DND-41 (cell line): ENCODE data around the gene FKBP14.

ENCODE experiments used
- ATAC-seq: fragments of 200-7000 bp; cut with Tn5 transposase; 3 replicates; pipeline ENCODE4 v1.9.1; 2021; ENCODE audit warnings: low read depth; ENCODE audit not compliant: insufficient read depth
- DNase-seq: peaks from one replicate; pipeline ENCODE4 v3.0.0-alpha.2; 2020
- H2AFZ ChIP-seq: 2 replicates; pipeline ENCODE4 v1.6.0; 2012; ENCODE audit warnings: low read depth, low read length
- H3K27ac ChIP-seq: 2 replicates; pipeline ENCODE4 v1.5.1; 2012; ENCODE audit warnings: low read length, inconsistent platforms
- H3K27me3 ChIP-seq: fragments of 200-600 bp; sonication (generic); 2 replicates; pipeline ENCODE4 v1.6.0; 2012; ENCODE audit warnings: low read length, mild to moderate bottlenecking, inconsistent platforms; ENCODE audit not compliant: insufficient read depth, poor library complexity
- H3K36me3 ChIP-seq: 2 replicates; pipeline ENCODE4 v1.5.1; 2012; ENCODE audit warnings: low read length, inconsistent platforms; ENCODE audit not compliant: insufficient read depth
- H3K4me1 ChIP-seq: 2 replicates; pipeline ENCODE4 v1.5.1; 2012; ENCODE audit warnings: mild to moderate bottlenecking, low read length; ENCODE audit not compliant: insufficient read depth
- H3K4me2 ChIP-seq: 2 replicates; pipeline ENCODE4 v1.6.0; 2012; ENCODE audit warnings: mild to moderate bottlenecking, moderate library complexity, low read length, inconsistent platforms; ENCODE audit not compliant: insufficient read depth
- H3K4me3 ChIP-seq, 2 experiments: fragments of 200-600 bp in 1 of 2; shearing (Covaris generic) in 1 of 2; 2 replicates each; pipeline ENCODE4 v1.5.1; 2012 to 2016; ENCODE audit warnings: inconsistent platforms in 2 of 2, low read length in 2 of 2, mild to moderate bottlenecking in 2 of 2, low read depth in 1 of 2, moderate library complexity in 1 of 2
- H3K79me2 ChIP-seq: 2 replicates; pipeline ENCODE4 v1.6.0; 2012; ENCODE audit warnings: low read length, inconsistent platforms; ENCODE audit not compliant: insufficient read depth
- H3K9ac ChIP-seq: 2 replicates; pipeline ENCODE4 v1.6.0; 2012; ENCODE audit warnings: low read depth, mild to moderate bottlenecking, inconsistent platforms, low read length, moderate library complexity
- H3K9me3 ChIP-seq: 2 replicates; pipeline ENCODE4 v1.5.1; 2012; ENCODE audit warnings: low read length, moderate library complexity, mild to moderate bottlenecking, inconsistent platforms; ENCODE audit not compliant: insufficient read depth, severe bottlenecking
- H4K20me1 ChIP-seq: 2 replicates; pipeline ENCODE4 v1.6.0; 2012; ENCODE audit warnings: low read length; ENCODE audit not compliant: insufficient read depth
- CTCF ChIP-seq: IDR thresholded peaks from 2 replicates; pipeline ENCODE4 v1.5.1; 2012; ENCODE audit warnings: borderline replicate concordance, low read length, moderate library complexity, mild to moderate bottlenecking; ENCODE audit not compliant: poor library complexity, severe bottlenecking; ENCODE audit errors: extremely low read depth
- EZH2 ChIP-seq: IDR thresholded peaks from 3 replicates; pipeline ENCODE4 v1.6.1; 2012; ENCODE audit warnings: borderline replicate concordance, low read depth, mild to moderate bottlenecking, moderate library complexity, low read length, inconsistent platforms; ENCODE audit not compliant: severe bottlenecking

The FKBP14 gene

DNA sequence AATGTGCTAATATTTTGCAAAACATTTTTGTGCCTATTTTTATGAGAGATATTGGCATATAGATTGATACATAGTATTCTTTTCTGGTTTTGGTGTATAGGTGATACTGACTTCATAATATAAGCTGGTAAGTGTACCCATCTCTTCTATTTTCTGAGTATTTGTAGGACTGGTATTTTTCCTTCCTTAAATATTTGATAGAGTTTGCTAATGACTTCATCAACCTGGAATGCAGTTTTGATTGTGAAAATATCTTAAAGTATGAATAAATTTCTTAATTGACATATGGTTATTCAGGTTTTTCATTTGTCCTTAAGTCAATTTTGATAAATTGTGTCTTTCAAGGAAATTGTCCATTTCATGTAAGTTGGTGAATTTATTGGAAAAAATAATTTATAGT lies 30.9 kb downstream of the FKBP14 start:
- Histone ChIP-seq H3K4me1 (no peaks in the 10 kb centered on the region), H3K4me2 (no peak overlapping the region), H3K9ac (no peak overlapping the region), H2AFZ (no peak overlapping the region), H3K4me3 (no peak overlapping the region), H3K36me3 (no peaks in the 10 kb centered on the region), H3K27ac (no peak overlapping the region), H3K27me3 (no peaks in the 10 kb centered on the region), H3K79me2 (no peaks in the 10 kb centered on the region), H3K9me3 (peaks cover 6% of the 10 kb centered on the region), H4K20me1 (no peaks in the 10 kb centered on the region)
- DNase-seq: no peak
- no peak for TF ChIP-seq EZH2
- TF ChIP-seq CTCF: no peak
- ATAC-seq: no peak

DNA sequence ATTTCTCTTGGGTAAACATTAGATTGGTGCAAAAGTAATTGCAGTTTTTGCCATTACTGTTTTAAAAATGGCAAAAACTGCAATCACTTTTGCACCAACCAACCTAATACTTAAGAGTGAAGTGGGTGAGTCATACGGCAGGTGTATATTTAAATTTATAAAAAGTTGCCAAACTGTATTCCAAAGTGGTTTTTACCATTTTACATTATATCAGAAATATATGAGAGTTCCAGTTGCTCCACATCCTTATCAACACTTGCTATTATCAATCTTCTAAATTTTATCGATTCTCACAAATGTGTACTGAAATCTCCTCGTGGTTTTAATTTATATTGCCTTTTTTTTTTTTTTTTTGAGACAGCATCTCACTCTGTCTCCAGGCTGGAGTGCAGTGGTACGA lies 33.4 kb downstream of the FKBP14 start:
- H3K27ac ChIP-seq: no peak overlapping the region

GRCh38 chr7:29991937-29992336 lies 34.6 kb downstream of the FKBP14 start:
- Histone ChIP-seq H3K79me2 (no peaks in the 10 kb centered on the region), H3K4me2 (no peak overlapping the region), H3K4me3 (no peak overlapping the region), H3K27ac (no peak overlapping the region), H3K36me3 (no peaks in the 10 kb centered on the region), H3K4me1 (no peaks in the 10 kb centered on the region), H3K27me3 (no peaks in the 10 kb centered on the region), H4K20me1 (no peaks in the 10 kb centered on the region), H2AFZ (no peak overlapping the region), H3K9ac (no peak overlapping the region), H3K9me3 (peaks cover 6% of the 10 kb centered on the region)
- ATAC-seq: no peak
- DNase-seq: no peak
- TF ChIP-seq EZH2 (no peak), CTCF (no peak)

More for the DNA sequence above, 33.4 kb downstream of the FKBP14 start:
- TF ChIP-seq CTCF (no peak), EZH2 (no peak)
- ATAC-seq: no peak
- no peak overlapping the region for H3K4me3 ChIP-seq
- H3K4me2 ChIP-seq: no peak overlapping the region
- no peaks in the 10 kb centered on the region for H3K36me3 ChIP-seq
- no peaks in the 10 kb centered on the region for H3K4me1 ChIP-seq
- peaks cover 6% of the 10 kb centered on the region for H3K9me3 ChIP-seq
- no peak overlapping the region for H2AFZ ChIP-seq
- no peaks in the 10 kb centered on the region for H3K27me3 ChIP-seq
- H3K9ac ChIP-seq: no peak overlapping the region
- H3K79me2 ChIP-seq: no peaks in the 10 kb centered on the region
- DNase-seq: no peak
- no peaks in the 10 kb centered on the region for H4K20me1 ChIP-seq

DNA sequence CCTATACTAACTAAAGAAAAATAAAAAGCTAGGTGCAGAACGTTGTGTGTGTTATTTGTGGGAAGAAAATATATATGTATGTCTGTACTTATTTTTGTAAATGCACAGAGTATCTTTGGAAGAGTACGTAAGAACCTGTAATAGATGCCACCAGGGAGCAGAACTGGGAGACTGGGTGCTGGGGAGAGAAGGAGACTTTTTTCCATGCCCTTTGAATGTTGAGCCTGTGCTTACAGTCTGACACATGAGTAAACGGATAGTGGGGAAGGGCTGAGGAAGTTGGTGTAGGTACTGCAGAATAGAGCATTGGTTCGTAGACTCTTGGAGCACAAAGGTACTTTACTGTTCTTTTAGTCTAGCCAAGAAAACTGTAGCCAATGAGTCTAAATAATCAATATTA lies 35.6 kb downstream of the FKBP14 start:
- no peaks in the 10 kb centered on the region for H3K9me3 ChIP-seq

More for the DNA sequence above, 35.6 kb downstream of the FKBP14 start:
- Histone ChIP-seq H3K27ac (no peak overlapping the region), H3K4me3 (no peak overlapping the region), H3K79me2 (no peaks in the 10 kb centered on the region), H3K4me1 (no peaks in the 10 kb centered on the region), H2AFZ (no peak overlapping the region), H3K36me3 (no peaks in the 10 kb centered on the region), H3K27me3 (no peaks in the 10 kb centered on the region), H3K9ac (no peak overlapping the region), H3K4me2 (no peak overlapping the region), H4K20me1 (no peaks in the 10 kb centered on the region)
- no peak for ATAC-seq
- DNase-seq: no peak
- TF ChIP-seq CTCF (no peak), EZH2 (no peak)
